Measurements from ENCODE around the gene TBX19.

The TBX19 gene

GRCh38 chr1:168288311-168289052 is 7.8 kb downstream of the TBX19 start:
- no peak for DNase-seq (ENCODE audit: extremely low read depth, low read depth)
- TF ChIP-seq CTCF (IDR thresholded peaks at IDR 0.05; ENCODE audit: low read depth, low read length) = no peak

- TF ChIP-seq CTCF (IDR thresholded peaks at IDR 0.05; ENCODE audit: low read depth, low read length) = no peak
- no peak for DNase-seq (ENCODE audit: extremely low read depth, low read depth)
These were observed 10.7 kb downstream of the TBX19 start for GRCh38 chr1:168291222-168291837.

- no peak for TF ChIP-seq CTCF (IDR thresholded peaks at IDR 0.05; ENCODE audit: low read depth, low read length)
- DNase-seq (ENCODE audit: extremely low read depth, low read depth) = no peak
These were observed 12.7 kb downstream of the TBX19 start for GRCh38 chr1:168293356-168293755.

- DNase-seq (ENCODE audit: extremely low read depth, low read depth) = no peak
- no peak for TF ChIP-seq CTCF (IDR thresholded peaks at IDR 0.05; ENCODE audit: low read depth, low read length)
These were observed 14.9 kb downstream of the TBX19 start for GRCh38 chr1:168295411-168296114.

GRCh38 chr1:168297019-168297730 is 16.5 kb downstream of the TBX19 start:
- no peak for TF ChIP-seq CTCF (IDR thresholded peaks at IDR 0.05; ENCODE audit: low read depth, low read length)
- DNase-seq (ENCODE audit: extremely low read depth, low read depth) = no peak

- no peak for TF ChIP-seq CTCF (IDR thresholded peaks at IDR 0.05; ENCODE audit: low read depth, low read length)
These were observed 17.8 kb downstream of the TBX19 start for GRCh38 chr1:168298446-168298845.

More at GRCh38 chr1:168298446-168298845, 17.8 kb downstream of the TBX19 start:
- no peak for DNase-seq (ENCODE audit: extremely low read depth, low read depth)

Measured in AG09319 (cell line).